Hepatocyte (in vitro differentiated cells): ENCODE data around the gene C1R.

Experiments
- CTCF ChIP-seq: fragments of 200-600 bp; sonication (generic); IDR thresholded peaks from 2 replicates; pipeline ENCODE4 v1.5.1; 2016; ENCODE audit warnings: antibody characterized with exemption, mild to moderate bottlenecking; ENCODE audit not compliant: poor library complexity
- EZH2phosphoT487 ChIP-seq: fragments of 200-600 bp; sonication (generic); IDR thresholded peaks from one replicate; pipeline ENCODE4 v1.6.1; 2018; ENCODE audit warnings: antibody characterized with exemption, mild to moderate bottlenecking, low read depth, moderate library complexity; ENCODE audit not compliant: unreplicated experiment, severe bottlenecking

GRCh38 chr12:7034464-7034863 lies 57.8 kb downstream of the C1R start:
- TF ChIP-seq CTCF (no peak), EZH2phosphoT487 (no peak)
